Ramos (cell line): ENCODE measurements around the gene FBLIM1.

ENCODE experiments used
- in situ Hi-C: fragments of 300-500 bp; cut with MboI; formaldehyde crosslinking; loops from one replicate; pipeline ENCODE4 v1.14.3; 2022; ENCODE audit warnings: low sequenced_read_pairs; ENCODE audit not compliant: unreplicated experiment

Gene FBLIM1

GRCh38 chr1:15730423-15730822 is 28.2 kb upstream of the FBLIM1 start:
- in situ Hi-C loops, result no loop called here

GRCh38 chr1:15730936-15731335 is 27.7 kb upstream of the FBLIM1 start:
- in situ Hi-C loops, result no loop called here

- in situ Hi-C loops, result no loop called here
Measured at GRCh38 chr1:15731735-15732685, 26.6 kb upstream of the FBLIM1 start.

GRCh38 chr1:15732686-15733081 is 25.9 kb upstream of the FBLIM1 start:
- in situ Hi-C loops, result no loop called here

GRCh38 chr1:15733218-15733725 is 25.3 kb upstream of the FBLIM1 start:
- in situ Hi-C loops, result no loop called here

GRCh38 chr1:15733726-15734226 is 24.8 kb upstream of the FBLIM1 start:
- in situ Hi-C loops, result no loop called here

- in situ Hi-C loops, result no loop called here
Measured at GRCh38 chr1:15734296-15734695, 24.3 kb upstream of the FBLIM1 start.

- in situ Hi-C loops, result no loop called here
Measured at GRCh38 chr1:15734901-15735300, 23.7 kb upstream of the FBLIM1 start.

- in situ Hi-C loops, result no loop called here
Measured at GRCh38 chr1:15735304-15736037, 23.1 kb upstream of the FBLIM1 start.

- in situ Hi-C loops, result no loop called here
Measured at GRCh38 chr1:15736038-15736891, 22.3 kb upstream of the FBLIM1 start, which contains the start of gene SLC25A34. SLC25A34 (plus strand) TSS chr1:15736258; CDS start chr1:15736486, 228 bp downstream.

- in situ Hi-C loops, result no loop called here
Measured at GRCh38 chr1:15736892-15737261, 21.7 kb upstream of the FBLIM1 start.

GRCh38 chr1:15737324-15738319 is 21.0 kb upstream of the FBLIM1 start:
- in situ Hi-C loops, result no loop called here

- in situ Hi-C loops, result no loop called here
Measured at GRCh38 chr1:15738416-15739113, 20.0 kb upstream of the FBLIM1 start.

GRCh38 chr1:15739259-15739658 is 19.3 kb upstream of the FBLIM1 start:
- in situ Hi-C loops, result no loop called here

GRCh38 chr1:15739745-15740144 is 18.9 kb upstream of the FBLIM1 start:
- in situ Hi-C loops, result no loop called here

GRCh38 chr1:15740924-15741850 is 17.4 kb upstream of the FBLIM1 start:
- in situ Hi-C loops, result no loop called here

- in situ Hi-C loops, result no loop called here
Measured at GRCh38 chr1:15742339-15742801, 16.2 kb upstream of the FBLIM1 start, which contains the start of gene TMEM82. TMEM82 (plus strand) TSS chr1:15742499; CDS start chr1:15742560, 61 bp downstream.
